AG04449 (cell line): Measurements from ENCODE around the gene KLHL15.

Experiments used
- CTCF ChIA-PET: fragments of 350-600 bp; formaldehyde crosslinking; extraction: SDS; loops from one replicate; lab custom pipeline; 2021; ENCODE audit warnings: antibody characterized with exemption; lab: Yijun Ruan, JAX
- POLR2A ChIA-PET: fragments of 400-600, 350-600 bp; formaldehyde crosslinking; extraction: SDS; loops from one replicate; lab custom pipeline; 2020; ENCODE audit warnings: antibody characterized with exemption, inconsistent platforms; lab: Yijun Ruan, JAX
- DNase-seq: peaks from one replicate; pipeline ENCODE4 v3.0.0-alpha.2; 2010; ENCODE audit warnings: low read depth, low spot score
- H3K4me3 ChIP-seq: 2 replicates; pipeline ENCODE4 v1.5.1; 2011; ENCODE audit warnings: low read depth, mild to moderate bottlenecking, control low read depth, low read length
- TF ChIP-seq, protein P1 (sequence below): IDR thresholded peaks from one replicate; pipeline ENCODE4 v1.5.1; 2011; ENCODE audit warnings: mild to moderate bottlenecking, moderate library complexity, low read length, control low read depth, inconsistent platforms; ENCODE audit not compliant: insufficient read depth; ENCODE audit errors: missing control alignments

KLHL15 gene

DNA sequence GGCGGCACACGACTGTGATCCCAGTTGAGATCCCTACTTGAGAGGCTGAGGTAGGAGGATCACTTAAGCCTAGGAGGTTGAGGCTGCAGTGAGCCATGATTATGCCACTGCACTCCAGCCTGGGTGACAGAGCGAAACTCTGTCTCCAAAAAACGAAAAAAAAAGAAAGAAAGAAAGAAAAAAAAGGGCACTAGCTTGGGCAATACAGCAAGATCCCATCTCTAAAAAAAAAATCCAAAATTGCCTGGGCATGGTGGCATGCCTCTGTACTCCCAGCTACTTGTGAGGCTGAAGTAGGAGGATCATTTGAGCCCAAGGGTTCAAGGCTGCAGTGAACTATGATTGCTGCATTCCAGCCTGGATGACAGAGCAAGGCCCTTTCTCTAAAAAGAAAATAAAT lies 10.7 kb upstream of the KLHL15 start:
- no peak for DNase-seq
- TF ChIP-seq, protein P1, sequence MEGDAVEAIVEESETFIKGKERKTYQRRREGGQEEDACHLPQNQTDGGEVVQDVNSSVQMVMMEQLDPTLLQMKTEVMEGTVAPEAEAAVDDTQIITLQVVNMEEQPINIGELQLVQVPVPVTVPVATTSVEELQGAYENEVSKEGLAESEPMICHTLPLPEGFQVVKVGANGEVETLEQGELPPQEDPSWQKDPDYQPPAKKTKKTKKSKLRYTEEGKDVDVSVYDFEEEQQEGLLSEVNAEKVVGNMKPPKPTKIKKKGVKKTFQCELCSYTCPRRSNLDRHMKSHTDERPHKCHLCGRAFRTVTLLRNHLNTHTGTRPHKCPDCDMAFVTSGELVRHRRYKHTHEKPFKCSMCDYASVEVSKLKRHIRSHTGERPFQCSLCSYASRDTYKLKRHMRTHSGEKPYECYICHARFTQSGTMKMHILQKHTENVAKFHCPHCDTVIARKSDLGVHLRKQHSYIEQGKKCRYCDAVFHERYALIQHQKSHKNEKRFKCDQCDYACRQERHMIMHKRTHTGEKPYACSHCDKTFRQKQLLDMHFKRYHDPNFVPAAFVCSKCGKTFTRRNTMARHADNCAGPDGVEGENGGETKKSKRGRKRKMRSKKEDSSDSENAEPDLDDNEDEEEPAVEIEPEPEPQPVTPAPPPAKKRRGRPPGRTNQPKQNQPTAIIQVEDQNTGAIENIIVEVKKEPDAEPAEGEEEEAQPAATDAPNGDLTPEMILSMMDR, result no peak
- CTCF ChIA-PET, result no interaction called here
- H3K4me3 ChIP-seq, result no peak overlapping the region
- POLR2A ChIA-PET, result no interaction called here

DNA sequence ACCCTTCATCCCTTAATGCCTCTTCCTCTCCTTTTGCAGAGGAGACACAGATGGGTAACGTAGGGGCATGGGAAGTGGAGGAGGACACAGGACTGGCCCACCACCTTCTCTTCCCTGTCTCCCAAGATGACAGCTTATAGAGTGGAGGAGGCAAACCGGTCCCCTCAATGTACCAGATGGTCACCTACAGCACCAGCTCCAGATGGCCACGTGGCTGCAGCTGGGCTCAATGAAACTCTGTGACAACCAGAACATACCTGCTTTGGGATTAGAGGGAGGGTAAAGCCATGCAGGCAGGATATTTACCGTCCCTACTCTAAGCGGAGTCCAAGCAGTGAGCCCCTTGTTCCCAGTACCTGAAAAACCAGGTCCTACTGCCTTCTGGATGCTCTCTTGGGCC lies 7.5 kb upstream of the KLHL15 start:
- POLR2A ChIA-PET, result interaction anchor here (0.6 kb wide), 1 partner anchor 20 kb away, joined by 3 read pairs; no protein-coding TSS in a partner anchor
- DNase-seq, result no peak
- CTCF ChIA-PET, result interaction anchor here (1.3 kb wide), 1 partner anchor 20 kb away, joined by 3 read pairs; no protein-coding TSS in a partner anchor
- TF ChIP-seq, protein P1, result no peak
- no peak overlapping the region for H3K4me3 ChIP-seq

DNA sequence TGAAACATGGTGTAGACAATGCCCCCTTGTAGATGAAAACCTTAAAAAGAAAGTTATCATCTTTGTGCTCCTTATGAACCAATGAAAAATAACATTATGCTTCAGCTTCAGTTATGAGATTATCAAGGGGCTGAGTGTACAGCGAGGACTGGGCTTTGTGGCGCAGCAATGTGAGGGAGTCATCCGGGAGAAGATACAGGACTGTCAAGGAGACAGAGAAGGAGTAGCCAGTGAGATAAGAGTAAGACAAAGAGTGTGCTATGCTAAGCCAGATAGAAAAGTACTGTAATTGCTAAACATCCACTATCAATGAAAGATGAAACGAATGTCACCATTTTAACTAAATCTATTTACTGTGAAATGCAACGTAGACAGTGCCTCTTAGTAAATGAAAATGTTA lies 3.6 kb upstream of the KLHL15 start:
- TF ChIP-seq, protein P1, result no peak
- POLR2A ChIA-PET, result no interaction called here
- DNase-seq, result no peak
- H3K4me3 ChIP-seq, result no peak overlapping the region
- CTCF ChIA-PET, result no interaction called here

DNA sequence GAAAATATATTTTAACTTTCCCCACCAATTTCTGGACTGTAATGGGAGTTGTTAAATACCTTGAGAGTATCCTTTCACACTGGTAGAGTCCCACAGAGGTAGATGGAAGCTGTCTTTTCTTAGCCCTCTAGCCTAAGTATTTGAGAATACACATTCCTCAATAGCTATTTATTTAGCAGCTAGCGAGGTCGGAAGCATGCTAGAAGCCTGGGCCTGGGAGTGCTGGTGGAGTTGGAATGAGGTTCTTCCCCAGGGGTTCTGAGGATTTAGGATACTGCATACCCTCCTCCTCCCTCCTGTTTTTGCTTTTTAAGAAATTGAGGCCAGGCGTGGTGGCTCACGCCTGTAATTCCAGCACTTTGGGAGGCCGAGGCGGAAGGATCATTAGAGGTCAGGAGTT lies 999 bp upstream of the KLHL15 start:
- ChIA-PET CTCF (no interaction called here), POLR2A (no interaction called here)
- DNase-seq, result no peak
- no peak overlapping the region for H3K4me3 ChIP-seq
- TF ChIP-seq, protein P1, result no peak

DNA sequence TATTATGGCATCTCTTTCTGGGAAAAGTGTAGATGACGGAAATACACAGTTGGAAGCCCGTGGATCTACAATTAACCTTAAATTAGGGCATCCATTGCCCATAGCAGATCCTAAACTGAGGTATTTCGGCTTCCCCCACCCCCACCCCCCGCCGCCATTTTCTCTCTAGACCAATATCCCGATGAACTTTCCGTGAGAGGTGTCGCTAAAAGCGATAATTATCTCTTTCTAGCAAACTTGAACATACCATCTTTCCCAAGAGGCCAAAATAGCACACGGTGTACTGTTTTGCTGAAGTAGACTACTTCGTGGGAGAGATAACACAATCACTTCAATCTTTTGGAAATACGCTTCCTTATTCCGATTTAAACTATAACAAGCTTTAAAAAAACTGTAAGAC lies 554 bp downstream of the KLHL15 start:
- DNase-seq, result no peak
- peak overlapping the region; percentile 73 for H3K4me3 ChIP-seq
- ChIA-PET POLR2A (interaction anchor here (0.5 to 2.3 kb wide), 3 partner anchors 22 to 166 kb away, joined by 3 to 20 read pairs (median 6); partner anchors contain the start of gene EIF2S3), CTCF (interaction anchor here (2.9 kb wide), 1 partner anchor 28 kb away, joined by 17 read pairs; the partner anchor contains the start of gene EIF2S3)
- TF ChIP-seq, protein P1, result no peak

DNA sequence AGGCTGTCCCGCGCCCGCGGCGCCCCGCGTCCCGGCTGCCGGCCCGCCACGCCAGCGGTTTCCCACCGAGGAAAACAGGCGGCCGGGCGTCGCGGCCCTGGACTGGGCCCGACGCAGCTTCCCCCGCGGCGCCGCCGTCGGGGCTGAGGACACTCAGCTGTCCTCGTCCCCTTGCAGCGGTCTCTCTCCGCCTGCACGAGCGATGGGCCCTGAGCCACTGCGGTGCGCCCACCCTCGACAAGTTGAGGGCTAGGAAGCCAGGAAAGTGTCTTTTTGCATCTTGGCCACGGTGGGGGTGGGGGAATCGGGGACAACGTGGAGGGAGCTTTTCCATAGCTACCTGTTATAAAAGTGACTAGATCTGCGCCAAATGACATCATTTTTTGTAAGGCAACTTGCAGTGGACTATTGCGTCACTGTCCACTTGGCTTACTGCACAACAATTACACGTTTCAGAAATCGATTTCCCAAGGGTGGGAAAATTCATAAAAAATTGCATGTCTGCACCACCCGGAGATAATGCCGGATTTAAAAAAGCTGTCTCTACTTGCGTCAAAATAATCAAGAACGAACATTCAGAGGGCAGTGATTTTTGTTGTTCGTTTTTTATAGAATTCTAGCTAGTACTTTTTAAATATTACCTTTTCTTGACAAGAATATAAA lies 1.1 kb downstream of the KLHL15 start:
- ChIA-PET CTCF (interaction anchor here (2.9 kb wide), 1 partner anchor 28 kb away, joined by 17 read pairs; the partner anchor contains the start of gene EIF2S3), POLR2A (interaction anchor here (0.5 to 2.3 kb wide), 5 partner anchors 22 to 283 kb away, joined by 3 to 20 read pairs (median 4); partner anchors contain the start of genes ACOT9, EIF2S3 and SAT1)
- TF ChIP-seq, protein P1, result no peak
- no peak for DNase-seq
- peak overlapping the region; percentile 73 for H3K4me3 ChIP-seq
